Breast epithelium (tissue), 3 donors: ENCODE data around the gene LLCFC1.

Experiments used
- POLR2A ChIP-seq: fragments of 450-650 bp; IDR thresholded peaks from one replicate; pipeline ENCODE4 v1.6.1; 2016; ENCODE audit warnings: antibody characterized with exemption, mild to moderate bottlenecking, moderate library complexity
- POLR2AphosphoS5 ChIP-seq, 3 donors: sonication (generic); formaldehyde crosslinking; IDR thresholded peaks; one replicate each; pipeline ENCODE4 v1.6.1; 2017; ENCODE audit warnings: antibody characterized with exemption in 3 of 3
- TF ChIP-seq, protein P1 (sequence below), 3 donors: fragments of 450-650 bp; IDR thresholded peaks; one replicate each; pipeline ENCODE4 v1.5.1; 2016 to 2017; ENCODE audit warnings: antibody characterized with exemption in 3 of 3, mild to moderate bottlenecking in 3 of 3, moderate library complexity in 3 of 3

DNA sequence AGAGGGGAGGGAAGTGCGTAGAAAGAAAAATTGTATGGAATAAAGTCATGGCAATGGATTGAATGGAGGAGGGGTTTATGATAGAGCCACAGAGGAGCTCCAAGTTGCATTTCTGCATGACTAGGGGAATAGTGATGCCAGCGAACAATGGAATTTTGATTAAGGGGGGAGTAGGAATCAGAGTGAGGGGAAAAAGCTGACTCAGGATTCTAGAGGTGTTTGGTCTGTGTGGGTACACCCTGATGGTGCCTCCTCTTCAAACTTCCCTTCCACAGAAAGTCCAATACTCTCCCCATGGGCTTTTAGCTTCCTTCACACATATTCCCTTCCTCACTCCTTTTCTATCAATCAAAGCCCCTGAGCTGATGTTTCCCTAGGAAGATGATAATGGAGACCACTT, 24.7 kb downstream of the LLCFC1 start:
- TF ChIP-seq, protein P1, sequence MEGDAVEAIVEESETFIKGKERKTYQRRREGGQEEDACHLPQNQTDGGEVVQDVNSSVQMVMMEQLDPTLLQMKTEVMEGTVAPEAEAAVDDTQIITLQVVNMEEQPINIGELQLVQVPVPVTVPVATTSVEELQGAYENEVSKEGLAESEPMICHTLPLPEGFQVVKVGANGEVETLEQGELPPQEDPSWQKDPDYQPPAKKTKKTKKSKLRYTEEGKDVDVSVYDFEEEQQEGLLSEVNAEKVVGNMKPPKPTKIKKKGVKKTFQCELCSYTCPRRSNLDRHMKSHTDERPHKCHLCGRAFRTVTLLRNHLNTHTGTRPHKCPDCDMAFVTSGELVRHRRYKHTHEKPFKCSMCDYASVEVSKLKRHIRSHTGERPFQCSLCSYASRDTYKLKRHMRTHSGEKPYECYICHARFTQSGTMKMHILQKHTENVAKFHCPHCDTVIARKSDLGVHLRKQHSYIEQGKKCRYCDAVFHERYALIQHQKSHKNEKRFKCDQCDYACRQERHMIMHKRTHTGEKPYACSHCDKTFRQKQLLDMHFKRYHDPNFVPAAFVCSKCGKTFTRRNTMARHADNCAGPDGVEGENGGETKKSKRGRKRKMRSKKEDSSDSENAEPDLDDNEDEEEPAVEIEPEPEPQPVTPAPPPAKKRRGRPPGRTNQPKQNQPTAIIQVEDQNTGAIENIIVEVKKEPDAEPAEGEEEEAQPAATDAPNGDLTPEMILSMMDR (IDR thresholded peaks at IDR 0.05) = no peak
- no peak for TF ChIP-seq POLR2AphosphoS5 (IDR thresholded peaks at IDR 0.05)
- no peak for TF ChIP-seq POLR2A
